ENCODE results near the gene SYT2. TPM values are rescaled to one million over a fixed set of nuclear protein-coding genes. Genes with fewer than 3 reads are reported as not detected.
A peak's percentile ranks its signal among the peaks of the same experiment; 100 is the strongest.
"Not testable (repeated sequence)": the region's sequence is repeated elsewhere in the genome, so short reads cannot be mapped to it uniquely, and the experiment has no call there.

The SYT2 gene
- total RNA-seq, 1 donor from 2014 or later, result 3.1 TPM

DNA sequence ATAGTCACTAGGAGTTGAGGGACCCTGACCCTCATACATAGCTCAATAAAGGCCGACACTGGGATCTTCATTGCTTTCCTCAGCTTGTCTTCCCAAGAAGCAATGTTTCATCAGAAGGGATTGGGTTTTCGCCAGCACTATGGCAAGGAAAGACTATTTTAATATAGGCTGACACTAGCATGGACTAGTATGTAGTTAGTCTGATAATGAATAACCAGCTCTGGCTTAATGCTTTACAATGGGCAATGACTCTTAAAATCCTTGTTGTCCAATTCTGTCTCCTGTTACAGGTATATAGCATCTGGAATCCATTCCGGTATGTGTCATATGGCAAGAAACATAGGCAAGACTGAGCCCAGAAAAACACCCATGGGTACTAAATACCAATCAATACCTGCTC, 15.3 kb upstream of the SYT2 start:
- Mint-ChIP-seq H3K9me3 (no peaks in the 10 kb centered on the region), H3K27me3 (ENCODE audit: low read depth) (no peaks in the 10 kb centered on the region), H3K4me3 (no peak overlapping the region), H3K27ac (no peak overlapping the region), H3K4me1 (no peaks in the 10 kb centered on the region), H3K36me3 (peaks cover 40% of the 10 kb centered on the region)
- no peak for DNase-seq (ENCODE audit: low spot score in 2 of 2, unreplicated experiment in 2 of 2)
- TF ChIP-seq, protein P1, sequence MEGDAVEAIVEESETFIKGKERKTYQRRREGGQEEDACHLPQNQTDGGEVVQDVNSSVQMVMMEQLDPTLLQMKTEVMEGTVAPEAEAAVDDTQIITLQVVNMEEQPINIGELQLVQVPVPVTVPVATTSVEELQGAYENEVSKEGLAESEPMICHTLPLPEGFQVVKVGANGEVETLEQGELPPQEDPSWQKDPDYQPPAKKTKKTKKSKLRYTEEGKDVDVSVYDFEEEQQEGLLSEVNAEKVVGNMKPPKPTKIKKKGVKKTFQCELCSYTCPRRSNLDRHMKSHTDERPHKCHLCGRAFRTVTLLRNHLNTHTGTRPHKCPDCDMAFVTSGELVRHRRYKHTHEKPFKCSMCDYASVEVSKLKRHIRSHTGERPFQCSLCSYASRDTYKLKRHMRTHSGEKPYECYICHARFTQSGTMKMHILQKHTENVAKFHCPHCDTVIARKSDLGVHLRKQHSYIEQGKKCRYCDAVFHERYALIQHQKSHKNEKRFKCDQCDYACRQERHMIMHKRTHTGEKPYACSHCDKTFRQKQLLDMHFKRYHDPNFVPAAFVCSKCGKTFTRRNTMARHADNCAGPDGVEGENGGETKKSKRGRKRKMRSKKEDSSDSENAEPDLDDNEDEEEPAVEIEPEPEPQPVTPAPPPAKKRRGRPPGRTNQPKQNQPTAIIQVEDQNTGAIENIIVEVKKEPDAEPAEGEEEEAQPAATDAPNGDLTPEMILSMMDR (IDR thresholded peaks at IDR 0.05; ENCODE audit: unreplicated experiment), result no peak

DNA sequence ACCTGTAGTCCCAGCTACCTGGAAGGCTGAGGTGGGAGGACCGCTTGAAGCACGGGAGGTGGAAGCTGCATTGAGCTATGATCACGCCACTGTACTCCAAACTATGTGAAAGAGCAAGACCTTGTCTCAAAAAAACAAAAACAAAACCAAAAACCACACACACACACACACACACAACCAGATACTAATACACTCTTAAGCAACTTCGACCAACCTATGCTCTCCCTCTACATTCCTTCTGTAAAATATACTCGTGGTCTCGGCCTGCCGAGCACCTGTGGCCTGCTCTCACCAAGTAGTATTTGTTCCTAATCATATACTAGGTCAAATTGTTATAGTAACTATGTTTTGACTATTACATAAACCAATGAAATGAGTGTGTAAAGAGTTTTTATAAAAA, 13.5 kb upstream of the SYT2 start:
- no peaks in the 10 kb centered on the region for H3K9me3 Mint-ChIP-seq
- H3K27ac Mint-ChIP-seq, result no peak overlapping the region
- H3K4me1 Mint-ChIP-seq, result peaks cover 2% of the 10 kb centered on the region
- TF ChIP-seq, protein P1 (IDR thresholded peaks at IDR 0.05; ENCODE audit: unreplicated experiment), result no peak
- no peak for DNase-seq (ENCODE audit: low spot score in 2 of 2, unreplicated experiment in 2 of 2)
- H3K36me3 Mint-ChIP-seq, result peaks cover 24% of the 10 kb centered on the region
- H3K27me3 Mint-ChIP-seq (ENCODE audit: low read depth), result peaks cover under 1% of the 10 kb centered on the region
- no peak overlapping the region for H3K4me3 Mint-ChIP-seq

DNA sequence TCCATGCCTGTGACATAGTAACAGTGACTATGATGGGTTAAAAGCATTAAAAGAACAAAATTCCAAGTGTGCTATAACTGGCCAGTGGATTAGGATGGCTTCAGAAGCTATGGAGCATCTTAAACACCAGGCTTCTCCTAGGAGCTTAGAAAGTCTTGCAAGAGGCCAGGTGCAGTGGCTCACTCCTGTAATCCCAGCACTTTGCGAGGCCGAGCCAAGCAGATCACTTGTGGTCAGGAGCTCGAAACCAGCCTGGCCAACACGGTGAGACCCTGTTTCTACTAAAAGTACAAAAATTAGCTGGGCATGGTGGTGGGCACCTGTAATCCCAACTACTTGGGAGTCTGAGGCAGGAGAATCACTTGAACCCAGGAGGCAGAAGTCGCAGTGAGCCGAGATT, 12.8 kb upstream of the SYT2 start:
- not testable (repeated sequence) for H3K27me3 Mint-ChIP-seq (ENCODE audit: low read depth); H3K27ac Mint-ChIP-seq; DNase-seq (ENCODE audit: low spot score in 2 of 2, unreplicated experiment in 2 of 2); H3K4me3 Mint-ChIP-seq; H3K4me1 Mint-ChIP-seq; H3K9me3 Mint-ChIP-seq
- peaks cover 18% of the 10 kb centered on the region for H3K36me3 Mint-ChIP-seq

DNA sequence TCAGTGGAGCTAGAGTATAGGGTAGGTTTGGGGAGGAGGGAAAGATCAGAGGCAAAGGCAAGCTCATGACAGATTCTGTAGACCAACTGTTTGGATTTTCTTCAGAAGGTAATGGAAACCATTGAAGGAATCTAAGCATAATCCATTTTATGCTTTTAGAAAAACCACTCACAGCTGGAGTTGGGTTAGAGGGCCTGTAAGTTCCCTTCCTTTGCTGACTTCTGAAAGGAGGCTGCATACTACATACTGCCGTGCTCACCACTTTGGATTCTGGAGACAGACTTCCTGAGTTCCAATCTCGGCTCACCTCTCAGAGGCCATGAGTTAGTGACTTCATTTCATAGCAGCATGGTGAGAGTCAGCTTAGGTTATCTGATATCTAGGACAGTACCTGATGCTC, 6.4 kb upstream of the SYT2 start:
- Mint-ChIP-seq H3K4me1 (peaks cover 2% of the 10 kb centered on the region), H3K9me3 (no peaks in the 10 kb centered on the region), H3K27ac (no peak overlapping the region), H3K27me3 (ENCODE audit: low read depth) (peaks cover 57% of the 10 kb centered on the region), H3K4me3 (no peak overlapping the region), H3K36me3 (no peaks in the 10 kb centered on the region)
- no peak for DNase-seq (ENCODE audit: low spot score in 2 of 2, unreplicated experiment in 2 of 2)
- TF ChIP-seq, protein P1 (IDR thresholded peaks at IDR 0.05; ENCODE audit: unreplicated experiment), result no peak

DNA sequence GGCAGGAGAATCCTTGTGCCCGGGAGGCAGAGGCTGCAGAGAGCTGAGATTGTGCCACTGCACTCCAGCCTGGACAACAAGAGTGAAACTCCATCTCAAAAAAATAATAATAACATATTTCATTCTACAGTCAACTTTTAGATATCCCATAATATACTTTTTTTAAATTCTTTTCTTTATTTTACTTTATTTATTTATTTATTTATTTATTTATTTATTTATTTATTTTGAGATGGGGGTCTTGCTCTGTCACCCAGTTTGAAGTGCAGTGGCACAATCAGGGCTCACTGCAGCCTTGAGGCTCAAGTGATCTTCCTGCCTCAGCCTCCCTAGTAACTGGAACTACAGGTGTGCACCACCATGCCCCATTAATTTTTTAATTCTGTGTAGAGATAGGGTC, 3.9 kb upstream of the SYT2 start:
- not testable (repeated sequence) for H3K4me1 Mint-ChIP-seq; H3K27ac Mint-ChIP-seq; H3K36me3 Mint-ChIP-seq; DNase-seq (ENCODE audit: low spot score in 2 of 2, unreplicated experiment in 2 of 2); H3K9me3 Mint-ChIP-seq; H3K4me3 Mint-ChIP-seq
- H3K27me3 Mint-ChIP-seq (ENCODE audit: low read depth), result peaks cover 78% of the 10 kb centered on the region

DNA sequence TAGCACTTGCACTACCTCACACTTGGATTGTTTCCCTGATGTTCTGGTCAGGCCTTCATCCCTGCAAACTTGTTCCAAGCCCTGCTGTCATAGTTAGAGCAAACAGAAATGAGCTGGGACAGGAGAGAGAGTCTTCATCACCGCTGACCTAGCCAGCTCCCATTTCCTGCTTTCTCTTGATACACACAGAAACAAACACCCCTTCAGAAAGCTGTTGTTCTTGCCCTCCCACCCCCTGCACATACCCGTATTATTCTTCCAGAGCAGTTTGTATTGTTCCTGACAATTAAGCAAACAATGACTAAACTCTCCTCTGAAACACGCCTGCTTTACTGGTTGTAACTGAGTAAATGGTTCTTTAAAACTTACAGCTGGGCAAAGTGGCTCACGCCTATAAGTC, 2.9 kb upstream of the SYT2 start:
- peaks cover 83% of the 10 kb centered on the region for H3K27me3 Mint-ChIP-seq (ENCODE audit: low read depth)
- TF ChIP-seq, protein P1 (IDR thresholded peaks at IDR 0.05; ENCODE audit: unreplicated experiment), result no peak
- peaks cover 9% of the 10 kb centered on the region for H3K4me1 Mint-ChIP-seq
- H3K4me3 Mint-ChIP-seq, result no peak overlapping the region
- H3K27ac Mint-ChIP-seq, result no peak overlapping the region
- DNase-seq (ENCODE audit: low spot score in 2 of 2, unreplicated experiment in 2 of 2), result no peak
- no peaks in the 10 kb centered on the region for H3K9me3 Mint-ChIP-seq
- no peaks in the 10 kb centered on the region for H3K36me3 Mint-ChIP-seq

DNA sequence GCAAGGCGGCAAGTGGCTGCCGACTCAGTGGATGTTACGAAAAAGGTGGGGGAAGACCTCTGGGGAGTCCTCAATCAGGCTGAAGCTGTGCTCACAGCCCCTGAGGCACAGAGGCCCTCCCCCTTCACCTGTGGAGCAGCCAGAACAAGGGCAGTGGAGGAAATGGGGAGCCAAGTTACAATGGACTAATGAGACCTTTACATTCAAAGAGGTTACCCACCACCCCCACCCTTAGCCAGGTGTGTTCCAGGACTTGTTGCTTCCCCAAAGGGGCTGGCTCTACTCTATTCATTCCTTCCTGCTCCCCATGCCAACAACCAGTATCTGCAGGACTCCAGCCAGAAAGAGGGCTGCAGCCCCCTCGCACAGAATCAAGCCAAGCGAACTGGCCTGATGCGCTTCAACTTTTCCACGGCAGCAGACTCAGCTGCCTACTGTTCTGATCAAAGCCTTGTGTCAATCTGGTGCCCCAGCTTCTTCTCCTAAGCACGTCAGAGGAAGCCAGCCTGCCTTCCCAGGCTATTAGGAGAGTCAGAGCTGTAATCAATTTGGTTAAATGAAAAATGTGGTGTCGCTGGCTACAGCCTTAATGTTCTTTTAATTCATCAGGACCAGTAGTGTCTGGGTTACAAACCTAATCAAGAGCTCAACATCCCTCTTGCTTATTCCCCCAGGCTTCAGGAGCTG, 1.8 kb upstream of the SYT2 start:
- Mint-ChIP-seq H3K9me3 (no peaks in the 10 kb centered on the region), H3K27me3 (ENCODE audit: low read depth) (peaks cover 87% of the 10 kb centered on the region), H3K4me3 (peak overlapping the region; percentile 31), H3K36me3 (no peaks in the 10 kb centered on the region), H3K4me1 (peaks cover 9% of the 10 kb centered on the region), H3K27ac (no peak overlapping the region)
- TF ChIP-seq, protein P1 (IDR thresholded peaks at IDR 0.05; ENCODE audit: unreplicated experiment), result no peak
- DNase-seq (ENCODE audit: low spot score in 2 of 2, unreplicated experiment in 2 of 2), result no peak
